ENCODE measurements around the gene HSD11B1L. TPM values are rescaled to one million over a fixed set of nuclear protein-coding genes. Genes with fewer than 3 reads are reported as not detected.

HSD11B1L gene
- total RNA-seq = 1 to 10 TPM; 1.9 to 9.4 (median 8.3) TPM

GRCh38 chr19:5680437-5681368 lies at the start of gene HSD11B1L, which contains the start of gene MICOS13:
Gene HSD11B1L (plus strand): TSS chr19:5681027. CDS start chr19:5684833, 3,806 bp downstream.
Gene MICOS13 (minus strand): TSS chr19:5680516. CDS start chr19:5680486, 30 bp downstream.
- 1 to 12% methylated on average over 7 to 31 of the region's 94 CpGs for WGBS, 2 donors
- intact Hi-C loops (cut with DNase I) = loop anchor here (10.0 kb wide), 1 partner anchor 56 kb away; the partner anchor contains the start of genes SAFB and SAFB2
- peaks cover 5 to 24% (median 12%) of the 10 kb centered on the region in 3 donors for H3K4me1 ChIP-seq

GRCh38 chr19:5631567-5632240 lies 49.1 kb upstream of the HSD11B1L start:
- no peak for DNase-seq
- Histone ChIP-seq H3K4me3 (peak overlapping the region in 1 of 4 donors; percentile 27), H3K27me3 (no peaks in the 10 kb centered on the region), H3K36me3 (peaks cover 6 to 55% (median 14%) of the 10 kb centered on the region in 3 donors), H3K9me3 (no peaks in the 10 kb centered on the region), H3K4me1 (peaks cover 21 to 95% (median 37%) of the 10 kb centered on the region in 3 donors), H3K27ac (peak overlapping the region in 2 of 4 donors; percentile 40 to 70)
- WGBS, 2 donors = 59 to 65% methylated on average over 9 of the region's 9 CpGs
- intact Hi-C loops (cut with DNase I) = no loop called here
- no peak for TF ChIP-seq CTCF (IDR thresholded peaks at IDR 0.05)

More at GRCh38 chr19:5680437-5681368, at the start of gene HSD11B1L, which contains the start of gene MICOS13:
- Histone ChIP-seq H3K9me3 (no peaks in the 10 kb centered on the region), H3K4me3 (peak within 1 kb of the TSS; percentile 85 to 96 (median 92)), H3K27me3 (no peaks in the 10 kb centered on the region), H3K27ac (peak within 1 kb of the TSS; percentile 90 to 97 (median 92)), H3K36me3 (peaks cover 0 to 12% (median 0%) of the 10 kb centered on the region in 3 donors)
- DNase-seq = peak; percentile 91
- no peak for TF ChIP-seq POLR2A (IDR thresholded peaks at IDR 0.05)
- peak in 1 of 6 experiments; percentile 26 for TF ChIP-seq CTCF (IDR thresholded peaks at IDR 0.05)

GRCh38 chr19:5632241-5632612 lies 48.6 kb upstream of the HSD11B1L start:
- H3K27me3 ChIP-seq = no peaks in the 10 kb centered on the region
- 74 to 76% methylated on average over 4 of the region's 4 CpGs for WGBS, 2 donors
- H3K4me3 ChIP-seq = no peak overlapping the region
- TF ChIP-seq CTCF (IDR thresholded peaks at IDR 0.05) (no peak), POLR2A (IDR thresholded peaks at IDR 0.05) (no peak)
- intact Hi-C loops (cut with DNase I) = no loop called here
- H3K36me3 ChIP-seq = peaks cover 1 to 55% (median 9%) of the 10 kb centered on the region in 3 donors
- no peak for DNase-seq
- peak overlapping the region in 2 of 4 donors; percentile 40 to 70 for H3K27ac ChIP-seq
- H3K9me3 ChIP-seq = no peaks in the 10 kb centered on the region
- H3K4me1 ChIP-seq = peaks cover 16 to 92% (median 35%) of the 10 kb centered on the region in 3 donors

GRCh38 chr19:5632657-5633056 lies 48.2 kb upstream of the HSD11B1L start:
- Histone ChIP-seq H3K27ac (no peak overlapping the region), H3K4me1 (peaks cover 12 to 92% (median 36%) of the 10 kb centered on the region in 3 donors)

More at GRCh38 chr19:5632657-5633056, 48.2 kb upstream of the HSD11B1L start:
- WGBS, 2 donors = 72 to 78% methylated on average over 5 of the region's 5 CpGs
- peaks cover 0 to 54% (median 5%) of the 10 kb centered on the region in 3 donors for H3K36me3 ChIP-seq
- DNase-seq = no peak
- no peaks in the 10 kb centered on the region for H3K9me3 ChIP-seq
- no peak overlapping the region for H3K4me3 ChIP-seq
- TF ChIP-seq POLR2A (IDR thresholded peaks at IDR 0.05) (no peak), CTCF (IDR thresholded peaks at IDR 0.05) (no peak)
- intact Hi-C loops (cut with DNase I) = no loop called here
- no peaks in the 10 kb centered on the region for H3K27me3 ChIP-seq

All from esophagus squamous epithelium (tissue), 5 donors.